Progenitor cell of endocrine pancreas (in vitro differentiated cells): Measurements from ENCODE around the gene HSF2BP. TPM values are rescaled to one million over a fixed set of nuclear protein-coding genes. Genes with fewer than 3 reads are reported as not detected.

Source experiments
- DNase-seq: peaks from one replicate; pipeline ENCODE4 v3.0.0; 2021; ENCODE audit warnings: low spot score; ENCODE audit not compliant: unreplicated experiment
- H3K27ac Mint-ChIP-seq: 2 replicates; pipeline ENCODE4 v1.8.0; 2021; ENCODE audit warnings: mild to moderate bottlenecking, moderate library complexity, mixed read lengths
- H3K27me3 Mint-ChIP-seq: 2 replicates; pipeline ENCODE4 v1.8.0; 2021; ENCODE audit warnings: mixed read lengths
- H3K36me3 Mint-ChIP-seq: 2 replicates; pipeline ENCODE4 v1.8.0; 2022; ENCODE audit warnings: mixed read lengths; ENCODE audit not compliant: insufficient read depth
- H3K4me1 Mint-ChIP-seq: 2 replicates; pipeline ENCODE4 v1.8.0; 2021; ENCODE audit warnings: low read depth, mixed read lengths
- H3K4me3 Mint-ChIP-seq: 2 replicates; pipeline ENCODE4 v1.8.0; 2021; ENCODE audit warnings: low read depth, mild to moderate bottlenecking, moderate library complexity, mixed read lengths
- H3K9me3 Mint-ChIP-seq: 2 replicates; pipeline ENCODE4 v1.8.0; 2021; ENCODE audit warnings: low read depth, mixed read lengths
- CTCF ChIP-seq: fragments of 200-600 bp; sonication (generic); IDR thresholded peaks from one replicate; pipeline ENCODE4 v1.5.0; 2021; ENCODE audit warnings: antibody characterized with exemption, mild to moderate bottlenecking; ENCODE audit not compliant: unreplicated experiment
- total RNA-seq: library from RNA; stranded (reverse); gene quantifications from 2 replicates; pipeline ENCODE4 v1.2.1, GENCODE V29; 2021

Gene HSF2BP
- total RNA-seq, 1 donor from 2014 or later = 2.0 TPM

GRCh38 chr21:43590194-43590593 lies 69.1 kb downstream of the HSF2BP start:
- no peaks in the 10 kb centered on the region for H3K27me3 Mint-ChIP-seq
- H3K4me1 Mint-ChIP-seq = peaks cover 44% of the 10 kb centered on the region
- no peak overlapping the region for H3K27ac Mint-ChIP-seq
- H3K4me3 Mint-ChIP-seq = no peak overlapping the region
- peaks cover 2% of the 10 kb centered on the region for H3K36me3 Mint-ChIP-seq
- DNase-seq = no peak
- no peaks in the 10 kb centered on the region for H3K9me3 Mint-ChIP-seq
- no peak for TF ChIP-seq CTCF

- no peaks in the 10 kb centered on the region for H3K36me3 Mint-ChIP-seq
- H3K9me3 Mint-ChIP-seq = no peaks in the 10 kb centered on the region
- peak overlapping the region; percentile 45 for H3K27ac Mint-ChIP-seq
- no peaks in the 10 kb centered on the region for H3K27me3 Mint-ChIP-seq
- no peak for DNase-seq
- H3K4me1 Mint-ChIP-seq = peaks cover 41% of the 10 kb centered on the region
- no peak for TF ChIP-seq CTCF
- no peak overlapping the region for H3K4me3 Mint-ChIP-seq
These were observed 70.3 kb downstream of the HSF2BP start for GRCh38 chr21:43588957-43589356.

- Mint-ChIP-seq H3K9me3 (no peaks in the 10 kb centered on the region), H3K4me3 (peak overlapping the region; percentile 7), H3K27me3 (no peaks in the 10 kb centered on the region), H3K36me3 (no peaks in the 10 kb centered on the region), H3K27ac (peak overlapping the region; percentile 90), H3K4me1 (peaks cover 36% of the 10 kb centered on the region)
- no peak for DNase-seq
- TF ChIP-seq CTCF = no peak
These were observed 73.3 kb downstream of the HSF2BP start for GRCh38 chr21:43585924-43586413.

GRCh38 chr21:43585514-43585913 lies 73.8 kb downstream of the HSF2BP start:
- no peak overlapping the region for H3K4me3 Mint-ChIP-seq
- no peaks in the 10 kb centered on the region for H3K27me3 Mint-ChIP-seq
- H3K27ac Mint-ChIP-seq = peak overlapping the region; percentile 90
- H3K36me3 Mint-ChIP-seq = no peaks in the 10 kb centered on the region
- peaks cover 38% of the 10 kb centered on the region for H3K4me1 Mint-ChIP-seq
- no peaks in the 10 kb centered on the region for H3K9me3 Mint-ChIP-seq
- DNase-seq = no peak
- no peak for TF ChIP-seq CTCF

GRCh38 chr21:43581453-43581852 lies 77.8 kb downstream of the HSF2BP start:
- no peaks in the 10 kb centered on the region for H3K27me3 Mint-ChIP-seq
- no peak overlapping the region for H3K4me3 Mint-ChIP-seq
- no peak for DNase-seq
- no peaks in the 10 kb centered on the region for H3K36me3 Mint-ChIP-seq
- peak overlapping the region; percentile 6 for H3K27ac Mint-ChIP-seq
- no peak for TF ChIP-seq CTCF
- H3K9me3 Mint-ChIP-seq = no peaks in the 10 kb centered on the region
- peaks cover 27% of the 10 kb centered on the region for H3K4me1 Mint-ChIP-seq
